AG10803 (cell line): ENCODE data around the gene POM121.
"Not testable (repeated sequence)": the region's sequence is repeated elsewhere in the genome, so short reads cannot be mapped to it uniquely, and the experiment has no call there.

Experiments used
- DNase-seq: peaks from one replicate; pipeline ENCODE4 v3.0.0; 2010; ENCODE audit warnings: low read depth
- H3K4me3 ChIP-seq: 2 replicates; pipeline ENCODE4 v1.5.1; 2011; ENCODE audit warnings: mild to moderate bottlenecking, low read length, control low read depth

POM121 gene

GRCh38 chr7:72960029-72960428 is 35.1 kb downstream of the POM121 start:
- DNase-seq, H3K4me3 ChIP-seq: not testable (repeated sequence)

GRCh38 chr7:72960626-72961345 is 35.9 kb downstream of the POM121 start:
- H3K4me3 ChIP-seq, DNase-seq: not testable (repeated sequence)

- not testable (repeated sequence) for H3K4me3 ChIP-seq, DNase-seq
These were observed 36.4 kb downstream of the POM121 start for GRCh38 chr7:72961346-72961650.

- not testable (repeated sequence) for DNase-seq, H3K4me3 ChIP-seq
These were observed 38.2 kb downstream of the POM121 start for GRCh38 chr7:72963056-72963455.

GRCh38 chr7:72965186-72965975 is 40.5 kb downstream of the POM121 start:
- not testable (repeated sequence) for DNase-seq, H3K4me3 ChIP-seq

GRCh38 chr7:72966892-72967291 is 42.0 kb downstream of the POM121 start:
- not testable (repeated sequence) for H3K4me3 ChIP-seq, DNase-seq

GRCh38 chr7:72968980-72969516 is 44.2 kb downstream of the POM121 start, which contains the start of gene TRIM74:
TRIM74 (minus strand) TSS chr7:72969466; CDS start chr7:72966157, 3,309 bp downstream.
- not testable (repeated sequence) for H3K4me3 ChIP-seq, DNase-seq

- H3K4me3 ChIP-seq, DNase-seq: not testable (repeated sequence)
These were observed 44.8 kb downstream of the POM121 start for GRCh38 chr7:72969688-72970087.

- DNase-seq, H3K4me3 ChIP-seq: not testable (repeated sequence)
These were observed 46.6 kb downstream of the POM121 start for GRCh38 chr7:72971505-72971904.

- not testable (repeated sequence) for H3K4me3 ChIP-seq, DNase-seq
These were observed 49.9 kb downstream of the POM121 start for GRCh38 chr7:72974781-72975180.

- not testable (repeated sequence) for DNase-seq, H3K4me3 ChIP-seq
These were observed 50.9 kb downstream of the POM121 start for GRCh38 chr7:72975656-72976286.

GRCh38 chr7:72976434-72976833 is 51.5 kb downstream of the POM121 start:
- not testable (repeated sequence) for DNase-seq, H3K4me3 ChIP-seq

GRCh38 chr7:72980382-72980781 is 55.5 kb downstream of the POM121 start:
- not testable (repeated sequence) for DNase-seq, H3K4me3 ChIP-seq

- DNase-seq, H3K4me3 ChIP-seq: not testable (repeated sequence)
These were observed 57.2 kb downstream of the POM121 start for GRCh38 chr7:72982084-72982483.

GRCh38 chr7:72990146-72990913 is 65.4 kb downstream of the POM121 start:
- not testable (repeated sequence) for H3K4me3 ChIP-seq, DNase-seq

GRCh38 chr7:72995484-72995883 is 70.6 kb downstream of the POM121 start:
- not testable (repeated sequence) for H3K4me3 ChIP-seq, DNase-seq

GRCh38 chr7:72997447-72997846 is 72.6 kb downstream of the POM121 start:
- H3K4me3 ChIP-seq, DNase-seq: not testable (repeated sequence)

- not testable (repeated sequence) for DNase-seq, H3K4me3 ChIP-seq
These were observed 73.1 kb downstream of the POM121 start for GRCh38 chr7:72997887-72998468.
